HG03378 (cell line): ENCODE results near the gene ABHD5.

ENCODE experiments used
- ATAC-seq: cut with Tn5 transposase; IDR thresholded peaks from one replicate; pipeline ENCODE4 v1.9.1; 2021; ENCODE audit warnings: mild to moderate bottlenecking, moderate library complexity; ENCODE audit not compliant: unreplicated experiment

The ABHD5 gene

DNA sequence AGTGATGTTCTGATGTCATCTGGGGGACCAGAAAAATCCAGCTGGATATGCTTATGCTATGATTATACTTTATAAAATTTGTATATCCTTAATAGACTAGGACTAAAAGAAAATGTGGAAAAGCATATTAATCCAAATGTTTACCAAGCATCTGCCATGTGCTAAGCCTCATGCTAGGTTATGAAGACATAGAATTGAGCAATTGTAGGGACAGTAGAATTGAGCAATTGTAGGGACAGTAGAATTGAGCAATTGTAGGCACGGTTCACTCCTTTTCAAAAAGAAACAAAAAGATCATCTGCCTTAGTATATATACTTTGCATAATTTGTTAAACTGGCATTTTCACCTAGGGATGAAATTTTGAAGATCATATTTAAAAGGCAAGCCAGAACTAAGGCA, 18.3 kb downstream of the ABHD5 start:
- no peak for ATAC-seq

GRCh38 chr3:43710607-43711006, 19.9 kb downstream of the ABHD5 start:
- no peak for ATAC-seq

DNA sequence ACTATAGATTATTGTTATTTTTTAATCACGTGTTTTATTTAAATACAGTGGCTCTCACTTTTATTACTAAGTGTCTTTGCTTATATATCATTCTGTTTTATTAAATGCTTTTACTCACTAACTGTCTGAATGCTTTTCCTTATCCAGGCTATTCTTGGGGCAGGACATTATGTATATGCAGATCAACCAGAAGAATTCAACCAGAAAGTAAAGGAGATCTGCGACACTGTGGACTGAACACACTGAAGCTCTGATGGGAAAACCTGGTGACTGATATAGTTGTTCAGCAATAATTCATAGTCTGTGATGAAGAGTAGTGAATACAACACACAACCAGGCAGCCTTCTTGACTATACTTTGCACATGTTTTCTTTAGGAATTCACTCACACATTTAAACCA, 27.6 kb downstream of the ABHD5 start:
- no peak for ATAC-seq

DNA sequence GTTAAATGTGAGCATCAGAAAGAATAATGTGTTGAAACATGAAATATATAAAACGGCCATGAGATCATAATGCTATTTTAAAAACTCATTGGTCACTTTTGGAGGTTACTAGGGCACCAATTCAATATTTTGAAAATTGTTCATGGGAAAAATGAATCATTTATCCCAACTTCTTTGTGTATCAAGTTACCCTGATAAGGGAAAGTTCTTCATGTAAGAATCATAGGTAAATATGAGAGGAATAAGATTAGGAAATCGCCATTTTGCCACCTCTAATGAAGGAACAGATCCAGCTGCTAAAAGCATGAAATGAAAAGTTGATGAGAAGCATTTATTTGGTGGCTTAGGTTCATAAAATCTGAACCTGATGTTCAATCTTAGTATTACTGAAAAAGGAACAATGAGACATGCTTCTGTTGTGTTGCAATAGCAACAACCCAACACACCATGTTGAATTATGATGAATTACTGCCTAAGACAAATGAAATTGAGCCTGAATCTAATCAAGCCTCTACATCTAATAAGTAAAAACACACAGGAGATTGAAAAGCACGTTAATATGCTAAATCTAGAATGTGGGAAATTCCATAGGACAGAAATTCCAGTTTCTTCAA, 32.5 kb downstream of the ABHD5 start:
- ATAC-seq, result no peak

- ATAC-seq, result no peak
These were observed 35.8 kb downstream of the ABHD5 start for GRCh38 chr3:43726521-43726920.

DNA sequence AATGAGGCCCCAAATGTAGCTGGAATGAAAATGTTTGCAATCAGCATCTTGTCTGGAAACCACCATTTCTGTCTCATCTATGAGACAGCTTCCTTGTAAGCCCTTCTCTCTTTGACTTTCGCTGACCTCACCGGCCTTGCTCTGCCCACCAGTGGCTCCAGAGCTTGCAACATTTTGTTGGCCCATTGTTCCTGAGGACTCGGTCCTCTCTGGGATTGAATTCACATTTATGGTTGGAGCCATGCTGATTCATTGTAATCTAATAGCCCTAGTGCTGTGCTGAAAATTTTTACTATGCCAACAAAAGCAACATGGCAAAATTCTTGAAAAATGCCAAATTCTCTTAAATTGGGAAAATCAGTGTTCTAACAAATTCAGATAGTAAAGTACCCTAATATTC, 37.2 kb downstream of the ABHD5 start:
- ATAC-seq, result no peak

DNA sequence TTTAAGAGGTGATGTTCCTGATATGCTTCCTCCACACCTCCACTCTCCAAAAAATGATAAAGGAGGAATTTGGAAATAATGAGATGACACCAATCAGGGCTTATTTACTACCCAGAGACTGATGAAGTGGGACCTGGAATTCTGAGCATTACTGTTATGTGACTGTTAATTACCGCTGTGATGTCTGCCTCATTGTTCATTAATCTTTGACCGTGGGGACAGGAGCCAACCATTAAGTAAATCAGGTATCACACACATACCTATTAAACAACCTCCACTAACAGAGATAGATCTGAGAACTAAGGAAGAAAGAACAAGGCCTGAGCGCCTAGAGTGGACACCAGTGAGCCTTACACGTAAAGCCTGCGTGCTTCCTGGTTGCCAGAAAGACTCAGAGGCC, 37.7 kb downstream of the ABHD5 start:
- no peak for ATAC-seq

DNA sequence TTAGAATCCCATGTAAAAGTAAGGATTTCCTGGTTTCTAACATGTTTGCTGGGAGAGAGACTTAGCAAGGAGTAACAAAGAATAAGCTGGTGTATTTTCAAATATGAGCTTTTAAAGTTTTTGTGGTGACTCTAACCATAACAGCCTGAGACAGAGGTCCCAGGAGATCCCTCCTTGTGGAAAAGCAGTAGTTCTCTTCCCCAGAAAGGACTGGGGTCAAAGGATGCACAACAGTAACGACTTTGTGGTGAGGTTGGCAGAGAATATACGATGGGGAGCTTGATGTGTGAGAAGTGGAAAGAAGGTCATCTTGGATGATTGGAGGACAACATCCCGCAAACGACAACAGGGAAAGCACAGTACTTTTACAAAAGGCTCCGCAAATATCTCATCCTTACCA, 38.2 kb downstream of the ABHD5 start:
- no peak for ATAC-seq

- ATAC-seq, result no peak
These were observed 39.1 kb downstream of the ABHD5 start for GRCh38 chr3:43729707-43730414.

- no peak for ATAC-seq
These were observed 42.1 kb downstream of the ABHD5 start for GRCh38 chr3:43732747-43733425.

DNA sequence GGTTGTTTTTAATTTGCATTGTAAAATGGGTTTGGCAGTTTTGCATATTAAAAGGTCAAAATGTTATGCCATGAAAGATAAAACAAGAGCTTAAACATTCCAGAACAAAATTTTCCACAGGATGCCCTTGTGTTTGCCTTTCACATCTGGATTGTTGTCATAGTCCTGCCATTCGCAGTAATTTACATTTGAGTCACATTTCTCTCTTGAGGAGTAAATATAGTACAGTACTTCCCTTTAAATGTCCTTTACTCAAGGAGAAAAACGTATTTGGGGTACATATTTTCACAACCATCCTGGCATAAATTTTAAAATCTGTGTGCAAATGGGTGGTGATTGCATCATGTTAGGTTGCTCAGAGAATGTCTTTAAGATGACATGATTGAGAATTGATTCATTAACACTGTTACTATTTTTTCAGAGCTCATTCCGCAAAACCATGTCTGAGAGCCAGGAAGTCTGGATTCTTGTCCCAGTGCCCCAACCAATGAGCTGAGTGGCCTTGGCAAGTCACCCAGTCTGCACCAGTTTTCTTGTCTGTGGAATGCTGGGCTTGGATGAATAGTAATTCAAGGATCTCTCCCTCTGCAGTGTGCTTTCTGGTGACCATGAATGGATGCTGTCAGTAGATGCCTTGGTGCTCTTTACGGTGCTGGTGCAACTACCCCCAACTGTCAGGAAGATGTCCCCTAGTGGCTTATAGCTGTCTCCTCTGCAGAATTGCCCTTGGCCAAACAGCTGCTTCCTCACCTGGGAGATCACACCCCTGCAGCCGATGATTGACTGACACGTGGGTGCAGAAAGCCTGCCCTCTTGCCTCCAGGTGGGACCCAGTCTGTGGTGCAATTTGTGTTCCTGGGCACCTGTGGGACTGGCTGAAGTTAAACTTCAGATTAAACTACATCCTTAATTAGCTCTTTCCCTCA, 43.0 kb downstream of the ABHD5 start:
- no peak for ATAC-seq

- ATAC-seq, result no peak
These were observed 43.9 kb downstream of the ABHD5 start for GRCh38 chr3:43734685-43735084.

GRCh38 chr3:43735618-43736017, 44.9 kb downstream of the ABHD5 start:
- no peak for ATAC-seq

- ATAC-seq, result no peak
These were observed 46.1 kb downstream of the ABHD5 start for GRCh38 chr3:43736558-43737440.

DNA sequence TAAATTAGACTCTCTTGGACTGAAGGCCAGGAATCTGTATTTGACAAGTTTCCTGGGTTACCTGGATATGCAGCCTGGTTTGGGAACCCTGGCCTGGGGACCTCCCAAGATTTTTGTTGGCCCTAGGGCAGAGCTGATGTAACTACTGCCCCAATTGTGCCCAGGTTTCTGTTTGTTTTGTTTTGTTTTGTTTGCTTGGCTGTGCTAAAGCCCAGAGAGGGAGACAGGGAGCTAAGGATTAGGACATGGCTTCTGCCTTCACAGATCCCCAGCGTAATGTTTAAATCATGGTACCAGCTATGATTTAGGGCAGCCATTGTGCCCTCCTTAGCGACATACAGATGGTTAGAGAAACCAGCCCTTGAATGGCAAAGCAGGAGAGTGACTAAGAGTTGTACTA, 47.6 kb downstream of the ABHD5 start:
- no peak for ATAC-seq

DNA sequence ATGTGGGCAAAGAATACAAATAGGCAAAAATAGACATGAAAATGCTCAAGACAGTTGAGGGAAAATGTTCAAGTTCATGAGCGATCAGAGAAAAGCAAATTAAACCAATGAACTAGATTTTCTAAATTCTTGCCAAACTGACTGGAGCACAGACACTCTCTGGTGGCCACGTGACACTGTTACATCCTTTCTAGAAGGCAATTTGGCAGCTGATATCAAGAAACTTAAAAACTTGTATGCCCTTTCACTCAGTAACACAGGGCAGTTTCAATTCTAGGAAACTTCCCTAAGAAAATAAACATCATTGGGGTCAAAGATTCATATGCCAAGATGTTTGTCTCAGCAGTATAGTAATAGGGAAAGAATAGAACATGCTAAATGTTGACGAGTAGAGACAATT, 52.2 kb downstream of the ABHD5 start:
- no peak for ATAC-seq

GRCh38 chr3:43747641-43748040, 56.9 kb downstream of the ABHD5 start:
- ATAC-seq, result no peak

DNA sequence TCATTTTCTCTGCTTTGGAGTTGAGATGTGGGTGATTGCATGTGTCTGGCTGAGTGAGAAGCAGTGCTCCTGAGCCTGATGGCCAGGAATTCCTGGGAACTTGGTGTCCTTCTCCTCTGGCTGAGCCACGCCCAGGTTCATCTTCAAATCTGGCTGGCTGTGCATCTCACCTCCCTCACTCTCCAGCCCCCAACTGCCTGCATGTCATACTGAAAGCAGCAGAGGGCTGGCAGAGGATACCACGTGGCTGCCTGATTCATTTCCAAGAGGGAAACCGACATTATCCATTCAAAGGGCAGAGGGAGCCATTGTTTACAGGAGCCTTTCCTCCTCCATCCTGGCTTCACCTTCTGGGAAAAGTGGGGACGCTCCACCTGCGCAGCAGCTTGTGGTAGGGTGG, 57.4 kb downstream of the ABHD5 start:
- no peak for ATAC-seq

DNA sequence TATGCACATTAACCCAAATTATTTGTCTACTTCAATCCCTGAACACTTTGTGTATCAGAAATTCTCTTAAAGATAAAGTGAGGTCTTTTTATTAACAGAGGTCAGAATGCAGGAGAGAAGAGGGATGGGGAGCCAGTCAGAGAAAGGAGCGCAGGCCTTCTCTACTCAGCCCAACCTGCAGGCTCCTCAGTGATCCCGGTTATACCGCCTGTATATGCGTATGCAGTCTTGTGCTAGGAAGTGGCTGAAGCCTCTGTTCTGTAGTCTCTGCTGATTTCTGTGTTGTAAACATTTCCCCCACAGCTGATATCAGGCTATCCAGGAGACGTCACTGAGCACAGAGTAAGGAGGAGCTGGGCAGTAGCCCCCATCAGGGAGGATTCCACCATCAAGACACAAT, 57.9 kb downstream of the ABHD5 start:
- ATAC-seq, result no peak

DNA sequence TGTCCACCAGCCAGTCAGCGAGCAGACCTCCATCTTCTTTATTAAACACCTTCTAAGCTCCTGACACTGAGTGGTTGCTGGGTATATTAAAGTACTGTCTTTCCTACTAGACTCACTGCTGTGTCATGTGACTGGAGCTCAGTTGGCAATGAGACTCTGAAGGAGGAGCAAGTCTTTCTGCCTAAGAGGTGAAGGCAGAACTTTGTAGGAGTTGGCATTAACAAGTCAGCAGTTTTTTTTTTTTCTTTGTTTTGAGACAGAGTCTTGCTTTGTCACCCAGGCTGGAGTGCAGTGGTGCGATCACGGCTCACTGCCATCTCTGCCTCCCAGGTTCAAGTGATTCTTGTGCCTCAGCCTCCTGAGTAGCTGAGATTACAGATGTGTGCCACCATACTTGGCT, 62.2 kb downstream of the ABHD5 start:
- ATAC-seq, result no peak
